CD4-positive, alpha-beta memory T cell (primary cell): ENCODE measurements around the gene RABL2B. TPM values are rescaled to one million over a fixed set of nuclear protein-coding genes. Genes with fewer than 3 reads are reported as not detected.
A peak's percentile ranks its signal among the peaks of the same experiment; 100 is the strongest.

Experiments
- CTCF ChIA-PET: fragments of 350-600 bp; sonication (Branson Sonifier 250); formaldehyde crosslinking; loops from one replicate; lab custom pipeline; 2021; ENCODE audit warnings: inconsistent platforms; ENCODE audit not compliant: partially characterized antibody; lab: Charles Lee
- POLR2A ChIA-PET: fragments of 350-600 bp; sonication (Branson Sonifier 250); formaldehyde crosslinking; loops from one replicate; lab custom pipeline; 2021; ENCODE audit not compliant: partially characterized antibody; lab: Charles Lee
- DNase-seq, 5 donors: peaks; one replicate each; pipeline versions ENCODE4 v3.0.0 to v3.0.0-alpha.2; 2020 to 2022; ENCODE audit warnings: mixed read lengths in 1 of 5
- H3K27ac ChIP-seq: one replicate; pipeline ENCODE4 v1.7.0; 2013; ENCODE audit warnings: low read depth, low read length
- H3K27me3 ChIP-seq: 2 replicates; pipeline ENCODE4 v1.7.0; 2013; ENCODE audit warnings: mild to moderate bottlenecking, low read length, moderate library complexity; ENCODE audit not compliant: insufficient read depth
- H3K36me3 ChIP-seq: 2 replicates; pipeline ENCODE4 v1.7.0; 2013; ENCODE audit warnings: mild to moderate bottlenecking, low read length, moderate library complexity; ENCODE audit not compliant: insufficient read depth
- H3K4me1 ChIP-seq: 2 replicates; pipeline ENCODE4 v1.7.0; 2013; ENCODE audit warnings: mild to moderate bottlenecking, low read length, moderate library complexity; ENCODE audit not compliant: insufficient read depth
- H3K4me3 ChIP-seq, 2 donors: one replicate each; pipeline ENCODE4 v1.7.0; 2013; ENCODE audit warnings: low read length in 2 of 2, mild to moderate bottlenecking in 1 of 2
- H3K9me3 ChIP-seq, 2 donors: one replicate each; pipeline ENCODE4 v1.7.0; 2013; ENCODE audit warnings: low read length in 2 of 2, control low read depth in 1 of 2; ENCODE audit not compliant: control insufficient read depth in 1 of 2
- H3K27ac Mint-ChIP-seq, 7 donors: one replicate each; pipeline ENCODE4 v1.8.0; 2020 to 2021; ENCODE audit warnings: mixed read lengths in 7 of 7, mild to moderate bottlenecking in 6 of 7, inconsistent platforms in 3 of 7, moderate library complexity in 3 of 7
- H3K27me3 Mint-ChIP-seq, 2 donors: one replicate each; pipeline ENCODE4 v1.8.0; 2020 to 2021; ENCODE audit warnings: mixed read lengths in 2 of 2
- H3K36me3 Mint-ChIP-seq, 2 donors: one replicate each; pipeline ENCODE4 v1.8.0; 2020 to 2021; ENCODE audit warnings: mixed read lengths in 2 of 2, inconsistent platforms in 1 of 2, mild to moderate bottlenecking in 1 of 2
- H3K4me1 Mint-ChIP-seq, 4 donors: one replicate each; pipeline ENCODE4 v1.8.0; 2020 to 2021; ENCODE audit warnings: mixed read lengths in 4 of 4, mild to moderate bottlenecking in 1 of 4
- H3K4me3 Mint-ChIP-seq, 8 donors: one replicate each; pipeline ENCODE4 v1.8.0; 2020 to 2021; ENCODE audit warnings: mixed read lengths in 8 of 8, mild to moderate bottlenecking in 7 of 8, moderate library complexity in 6 of 8, inconsistent platforms in 3 of 8
- H3K9me3 Mint-ChIP-seq, 8 donors: one replicate each; pipeline ENCODE4 v1.8.0; 2020 to 2021; ENCODE audit warnings: mixed read lengths in 8 of 8, mild to moderate bottlenecking in 5 of 8, inconsistent platforms in 3 of 8, moderate library complexity in 1 of 8
- intact Hi-C: fragments of 100-400 bp; cut with micrococcal nuclease; formaldehyde crosslinking; loops from one replicate; pipeline ENCODE4 v1.15.1; 2023
- polyA plus RNA-seq, 2 donors: library from polyadenylated mRNA; unstranded; fragments of 300-500 nt; fragmentation: Illumina TruSeq; gene quantifications; one replicate each; pipeline ENCODE4 v1.2.3, GENCODE V29; 2021
- total RNA-seq, 2 experiments: library from RNA; stranded (reverse); gene quantifications; one replicate each; pipeline ENCODE4 v1.2.3, GENCODE V29; 2021

RABL2B gene
- total and polyA plus RNA-seq, 4 experiments from 2014 or later, result 27.7 to 84.5 (median 53.0) TPM

DNA sequence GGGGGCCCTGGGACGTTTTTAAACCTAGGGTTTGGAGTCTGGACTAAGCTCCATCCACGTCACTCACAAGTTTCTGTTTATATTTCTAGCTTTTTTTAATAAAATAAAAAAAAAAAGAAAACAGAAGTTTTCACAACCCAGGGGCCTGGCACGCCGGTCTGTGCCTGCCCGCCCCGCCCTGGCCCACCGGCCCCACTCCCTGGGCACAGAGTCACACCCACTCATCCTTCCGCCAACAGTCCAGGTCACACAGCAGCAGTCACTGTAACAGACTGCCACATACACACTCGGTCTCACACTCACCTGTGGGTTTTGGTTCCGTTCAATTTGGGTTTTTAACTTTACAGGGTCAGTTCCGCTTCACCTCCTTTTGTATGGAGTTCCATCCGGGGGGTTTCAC, 50.8 kb downstream of the RABL2B start:
- POLR2A ChIA-PET, result no interaction called here
- Histone ChIP-seq H3K9me3 (no peaks in the 10 kb centered on the region), H3K27ac (no peak overlapping the region), H3K36me3 (no peaks in the 10 kb centered on the region), H3K4me3 (no peak overlapping the region), H3K27me3 (no peaks in the 10 kb centered on the region), H3K4me1 (peaks cover 6% of the 10 kb centered on the region)
- peaks cover 2 to 3% of the 10 kb centered on the region in 2 donors for H3K27me3 Mint-ChIP-seq
- peak overlapping the region in 1 of 7 donors; percentile 53 for H3K27ac Mint-ChIP-seq
- CTCF ChIA-PET, result interaction anchor here (1.6 kb wide), 1 partner anchor 24 kb away, joined by 10 read pairs; no protein-coding TSS in a partner anchor
- no peak for DNase-seq
- H3K4me1 Mint-ChIP-seq, result peaks cover 4 to 5% (median 4%) of the 10 kb centered on the region in 4 donors
- H3K9me3 Mint-ChIP-seq, result no peaks in the 10 kb centered on the region
- intact Hi-C loops, result loop anchor here (1.0 kb wide), 1 partner anchor 25 kb away; no protein-coding TSS in a partner anchor
- H3K4me3 Mint-ChIP-seq, result no peak overlapping the region
- H3K36me3 Mint-ChIP-seq, result no peaks in the 10 kb centered on the region

DNA sequence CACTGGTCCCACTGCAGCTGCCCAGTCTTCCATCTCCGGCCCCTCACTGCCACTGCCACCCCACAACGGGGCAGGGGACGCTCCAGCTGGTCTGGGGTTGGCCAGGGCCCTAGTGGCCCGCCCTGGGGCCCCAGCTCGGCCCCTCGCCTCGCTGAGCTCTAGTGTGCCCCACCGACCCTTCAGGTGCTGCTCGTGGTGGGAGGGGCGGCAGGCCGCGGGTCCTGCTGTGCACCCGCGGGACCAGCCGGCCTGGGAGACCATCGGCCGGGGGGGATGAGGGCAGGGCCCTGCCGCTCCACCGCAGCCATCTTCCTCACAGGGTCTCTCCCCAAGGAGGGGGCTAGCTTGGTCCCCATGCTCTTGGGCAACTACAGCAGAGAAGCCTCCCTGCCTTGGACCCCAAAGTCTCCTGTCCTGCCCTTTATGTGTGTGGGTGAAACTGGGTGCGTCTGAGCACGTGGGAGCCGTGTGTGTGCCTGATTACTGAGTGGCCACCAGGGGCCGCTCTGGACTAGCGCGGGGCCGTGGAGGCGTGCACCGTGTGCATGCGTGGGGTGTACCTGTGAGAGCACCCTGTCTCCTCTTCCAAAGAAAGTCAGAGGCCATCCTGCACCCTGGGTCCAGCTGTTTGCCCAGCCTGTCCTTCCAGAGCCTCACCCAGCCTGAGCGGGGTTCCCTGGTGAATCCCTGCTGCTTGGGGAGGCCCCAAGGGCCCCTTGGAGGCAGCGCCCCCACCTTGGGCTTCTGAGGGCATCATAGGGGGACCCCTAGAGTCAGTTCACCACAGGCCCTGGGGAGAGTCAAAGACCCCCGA, 51.4 kb downstream of the RABL2B start:
- intact Hi-C loops, result loop anchor here (1.0 kb wide), 1 partner anchor 25 kb away; no protein-coding TSS in a partner anchor
- peak overlapping the region in 1 of 7 donors; percentile 74 for H3K27ac Mint-ChIP-seq
- DNase-seq, result peak; percentile 50 to 69 (median 64)
- Histone ChIP-seq H3K9me3 (no peaks in the 10 kb centered on the region), H3K4me3 (no peak overlapping the region), H3K36me3 (no peaks in the 10 kb centered on the region), H3K27me3 (no peaks in the 10 kb centered on the region), H3K27ac (no peak overlapping the region), H3K4me1 (peaks cover 6% of the 10 kb centered on the region)
- H3K9me3 Mint-ChIP-seq, result no peaks in the 10 kb centered on the region
- ChIA-PET POLR2A (no interaction called here), CTCF (interaction anchor here (0.7 to 1.6 kb wide), 2 partner anchors 25 to 32 kb away, joined by 3 to 10 read pairs; no protein-coding TSS in a partner anchor)
- peaks cover 4 to 5% (median 4%) of the 10 kb centered on the region in 4 donors for H3K4me1 Mint-ChIP-seq
- no peak overlapping the region for H3K4me3 Mint-ChIP-seq
- H3K36me3 Mint-ChIP-seq, result no peaks in the 10 kb centered on the region
- H3K27me3 Mint-ChIP-seq, result peaks cover 0 to 2% of the 10 kb centered on the region in 2 donors

DNA sequence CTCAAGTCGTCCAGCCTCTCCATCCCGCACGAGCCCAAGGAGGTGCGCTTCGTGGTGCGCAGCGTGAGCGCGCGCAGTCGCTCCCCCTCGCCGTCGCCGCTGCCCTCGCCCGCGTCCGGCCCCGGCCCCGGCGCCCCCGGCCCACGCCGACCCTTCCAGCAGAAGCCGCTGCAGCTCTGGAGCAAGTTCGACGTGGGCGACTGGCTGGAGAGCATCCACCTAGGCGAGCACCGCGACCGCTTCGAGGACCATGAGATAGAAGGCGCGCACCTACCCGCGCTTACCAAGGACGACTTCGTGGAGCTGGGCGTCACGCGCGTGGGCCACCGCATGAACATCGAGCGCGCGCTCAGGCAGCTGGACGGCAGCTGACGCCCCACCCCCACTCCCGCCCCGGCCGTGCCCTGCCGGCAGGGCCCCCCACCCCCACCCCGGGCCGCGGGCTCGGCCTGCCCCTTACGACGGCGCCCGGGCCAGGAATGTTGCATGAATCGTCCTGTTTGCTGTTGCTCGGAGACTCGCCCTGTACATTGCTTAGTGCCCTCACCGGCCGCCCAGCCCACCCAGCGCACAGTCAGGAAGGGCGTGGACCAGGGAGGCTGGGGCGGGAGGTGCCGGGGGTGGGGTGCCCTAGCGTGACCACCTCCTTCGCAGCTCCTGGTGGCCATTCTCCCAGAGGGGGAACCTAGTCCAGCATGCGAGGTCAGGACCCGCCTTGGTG, 52.3 kb downstream of the RABL2B start:
- Histone ChIP-seq H3K9me3 (no peaks in the 10 kb centered on the region), H3K36me3 (no peaks in the 10 kb centered on the region), H3K4me3 (no peak overlapping the region), H3K27ac (no peak overlapping the region), H3K4me1 (peaks cover 6% of the 10 kb centered on the region), H3K27me3 (no peaks in the 10 kb centered on the region)
- peaks cover 4 to 5% (median 4%) of the 10 kb centered on the region in 4 donors for H3K4me1 Mint-ChIP-seq
- peaks cover 0 to 2% of the 10 kb centered on the region in 2 donors for H3K27me3 Mint-ChIP-seq
- no peaks in the 10 kb centered on the region for H3K9me3 Mint-ChIP-seq
- ChIA-PET CTCF (interaction anchor here (0.7 to 1.6 kb wide), 2 partner anchors 26 to 31 kb away, joined by 3 to 10 read pairs; no protein-coding TSS in a partner anchor), POLR2A (no interaction called here)
- no peak overlapping the region for H3K4me3 Mint-ChIP-seq
- no peak for DNase-seq
- intact Hi-C loops, result no loop called here
- H3K36me3 Mint-ChIP-seq, result no peaks in the 10 kb centered on the region
- no peak overlapping the region for H3K27ac Mint-ChIP-seq

DNA sequence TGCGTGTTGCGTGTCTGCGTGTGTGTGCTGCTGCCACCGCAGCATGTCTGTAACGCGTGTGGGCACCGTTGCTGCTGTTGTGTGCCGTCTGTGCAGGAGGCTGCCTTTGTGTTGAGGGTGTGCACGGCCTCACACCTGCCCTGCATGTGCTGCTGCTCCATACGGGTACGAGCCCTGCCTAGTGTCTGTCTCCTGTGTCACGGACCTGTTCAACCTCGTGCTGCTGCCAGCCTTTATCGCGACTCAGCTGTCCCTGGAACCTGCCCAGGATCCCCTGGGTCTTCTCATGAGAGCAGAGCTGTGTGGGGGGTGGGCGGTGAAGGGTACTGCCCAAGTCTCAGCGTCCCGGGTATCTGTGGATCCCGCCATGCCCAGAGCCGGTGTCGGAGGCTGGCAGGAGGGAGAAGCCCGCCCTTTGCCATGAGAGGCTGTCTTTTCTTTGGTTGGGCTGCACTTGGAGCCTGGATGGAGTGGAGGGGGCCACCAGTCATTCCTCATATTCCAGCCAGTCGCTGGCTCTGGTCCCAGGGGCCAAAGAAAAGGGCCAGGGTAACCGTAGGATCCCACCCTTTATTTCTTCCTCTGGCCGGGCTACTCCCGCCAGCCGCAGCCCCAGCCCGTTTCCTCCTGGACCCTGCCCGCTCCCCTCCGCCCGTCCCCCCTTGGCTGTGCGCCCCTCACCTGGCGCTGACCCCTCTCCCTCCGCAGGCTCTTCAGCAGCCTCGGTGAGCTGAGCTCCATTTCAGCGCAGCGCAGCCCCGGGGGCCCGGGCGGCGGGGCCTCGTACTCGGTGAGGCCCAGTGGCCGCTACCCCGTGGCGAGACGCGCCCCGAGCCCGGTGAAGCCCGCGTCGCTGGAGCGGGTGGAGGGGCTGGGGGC, 53.2 kb downstream of the RABL2B start:
- DNase-seq, result no peak
- H3K36me3 ChIP-seq, result no peaks in the 10 kb centered on the region
- H3K36me3 Mint-ChIP-seq, result no peaks in the 10 kb centered on the region
- H3K27me3 ChIP-seq, result no peaks in the 10 kb centered on the region
- no peaks in the 10 kb centered on the region for H3K9me3 Mint-ChIP-seq
- no peak overlapping the region for H3K27ac ChIP-seq
- H3K27ac Mint-ChIP-seq, result no peak overlapping the region
- H3K4me3 ChIP-seq, result no peak overlapping the region
- H3K4me3 Mint-ChIP-seq, result no peak overlapping the region
- intact Hi-C loops, result no loop called here
- POLR2A ChIA-PET, result no interaction called here
- H3K4me1 ChIP-seq, result peaks cover 6% of the 10 kb centered on the region
- peaks cover 4 to 5% (median 4%) of the 10 kb centered on the region in 4 donors for H3K4me1 Mint-ChIP-seq
- CTCF ChIA-PET, result no interaction called here
- peaks cover 0 to 2% of the 10 kb centered on the region in 2 donors for H3K27me3 Mint-ChIP-seq
- H3K9me3 ChIP-seq, result no peaks in the 10 kb centered on the region

DNA sequence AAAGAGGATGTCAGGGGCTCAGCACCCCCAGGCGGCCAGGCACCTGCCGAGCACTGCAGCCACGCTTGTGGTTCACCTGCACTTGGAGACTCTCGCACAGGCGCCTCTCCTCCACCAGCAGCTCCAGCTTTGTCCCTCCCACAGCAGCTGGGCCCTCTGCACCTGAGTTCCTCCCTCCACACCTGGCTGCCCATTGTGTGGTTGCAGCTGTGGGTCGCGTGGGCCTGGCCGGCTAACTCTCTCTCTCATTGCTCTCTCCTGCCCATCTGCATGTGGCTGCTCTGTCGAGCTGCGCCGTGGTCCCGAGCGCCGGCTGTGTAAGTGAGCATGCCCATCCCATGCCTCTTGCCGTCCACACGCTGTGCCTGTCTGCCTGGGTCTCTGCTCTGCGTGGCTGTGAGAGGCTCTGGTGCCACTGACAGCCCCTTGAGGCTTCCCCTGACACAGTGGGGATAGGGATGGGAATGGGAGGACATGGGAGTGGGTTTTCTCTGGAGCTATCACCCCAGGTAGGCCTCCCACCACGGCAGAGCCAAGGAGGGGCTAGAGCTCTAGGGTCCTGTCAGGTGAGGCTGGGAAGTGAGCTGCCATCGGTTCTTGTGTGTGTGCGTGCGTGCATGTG, 53.9 kb downstream of the RABL2B start:
- Histone ChIP-seq H3K4me3 (no peak overlapping the region), H3K36me3 (no peaks in the 10 kb centered on the region), H3K27ac (no peak overlapping the region), H3K27me3 (no peaks in the 10 kb centered on the region), H3K9me3 (no peaks in the 10 kb centered on the region), H3K4me1 (peaks cover 6% of the 10 kb centered on the region)
- Mint-ChIP-seq H3K27me3 (peaks cover 0 to 2% of the 10 kb centered on the region in 2 donors), H3K9me3 (no peaks in the 10 kb centered on the region), H3K4me3 (peak overlapping the region in 1 of 8 donors; percentile 52), H3K27ac (no peak overlapping the region), H3K4me1 (peaks cover 4 to 5% (median 4%) of the 10 kb centered on the region in 4 donors), H3K36me3 (no peaks in the 10 kb centered on the region)
- CTCF ChIA-PET, result no interaction called here
- no peak for DNase-seq
- POLR2A ChIA-PET, result no interaction called here
- intact Hi-C loops, result no loop called here

DNA sequence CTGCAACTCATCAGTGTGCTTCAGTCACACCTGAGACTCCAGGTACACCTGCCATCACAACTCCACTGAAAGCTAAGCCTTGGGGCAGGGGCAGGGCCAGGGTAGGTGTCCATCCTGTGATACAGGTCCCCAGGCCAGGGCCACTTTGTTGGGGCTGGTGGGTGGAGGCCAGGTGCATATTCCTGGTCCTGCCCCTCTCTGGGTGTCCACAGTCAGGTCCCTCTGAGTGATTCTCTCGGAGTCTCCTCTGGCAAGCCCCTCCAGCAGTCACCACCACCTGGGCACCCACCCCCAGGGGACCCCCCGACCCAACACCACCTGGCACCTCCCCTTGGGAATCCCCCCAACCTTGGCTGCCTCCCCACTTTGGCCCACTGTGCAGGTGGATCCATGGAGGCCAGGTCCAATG, 54.9 kb downstream of the RABL2B start:
- intact Hi-C loops, result no loop called here
- Mint-ChIP-seq H3K27ac (peak overlapping the region in 1 of 7 donors; percentile 46), H3K36me3 (no peaks in the 10 kb centered on the region), H3K9me3 (no peaks in the 10 kb centered on the region), H3K27me3 (no peaks in the 10 kb centered on the region), H3K4me3 (no peak overlapping the region), H3K4me1 (peaks cover 4 to 5% (median 4%) of the 10 kb centered on the region in 4 donors)
- DNase-seq, result no peak
- peaks cover 6% of the 10 kb centered on the region for H3K4me1 ChIP-seq
- H3K27ac ChIP-seq, result no peak overlapping the region
- no peaks in the 10 kb centered on the region for H3K9me3 ChIP-seq
- H3K36me3 ChIP-seq, result no peaks in the 10 kb centered on the region
- ChIA-PET CTCF (no interaction called here), POLR2A (no interaction called here)
- H3K4me3 ChIP-seq, result no peak overlapping the region
- H3K27me3 ChIP-seq, result no peaks in the 10 kb centered on the region
